Measurements from ENCODE around the gene SHC2. TPM values are rescaled to one million over a fixed set of nuclear protein-coding genes. Genes with fewer than 3 reads are reported as not detected.
A peak's percentile ranks its signal among the peaks of the same experiment; 100 is the strongest.

The SHC2 gene
- total and polyA plus RNA-seq, 8 donors, result 16.0 to 34.5 (median 20.2) TPM

- ATAC-seq, result peak; percentile 54
- Histone ChIP-seq H3K36me3 (no peaks in the 10 kb centered on the region), H3K4me3 (no peak overlapping the region), H3K4me1 (no peaks in the 10 kb centered on the region), H3K27ac (no peak overlapping the region), H3K27me3 (peaks cover 11 to 29% of the 10 kb centered on the region in 2 donors), H3K9me3 (no peaks in the 10 kb centered on the region)
- intact Hi-C loops (cut with DNase I), result no loop called here
- TF ChIP-seq CTCF (IDR thresholded peaks at IDR 0.05), result no peak
- DNase-seq, result no peak
These were observed 82.8 kb downstream of the SHC2 start for GRCh38 chr19:377801-378581.

- Histone ChIP-seq H3K9me3 (no peaks in the 10 kb centered on the region), H3K4me3 (no peak overlapping the region), H3K27me3 (peaks cover 6 to 41% of the 10 kb centered on the region in 2 donors), H3K27ac (no peak overlapping the region), H3K4me1 (no peaks in the 10 kb centered on the region), H3K36me3 (no peaks in the 10 kb centered on the region)
- intact Hi-C loops (cut with DNase I), result no loop called here
- ATAC-seq (no peak), DNase-seq (no peak)
- TF ChIP-seq CTCF (IDR thresholded peaks at IDR 0.05), result no peak
These were observed 84.7 kb downstream of the SHC2 start for GRCh38 chr19:376111-376470.

GRCh38 chr19:375395-376110, 85.3 kb downstream of the SHC2 start:
- TF ChIP-seq CTCF (IDR thresholded peaks at IDR 0.05), result no peak
- no peak overlapping the region for H3K4me3 ChIP-seq
- no peaks in the 10 kb centered on the region for H3K36me3 ChIP-seq
- no peaks in the 10 kb centered on the region for H3K4me1 ChIP-seq
- H3K27ac ChIP-seq, result no peak overlapping the region
- DNase-seq (no peak), ATAC-seq (no peak)
- intact Hi-C loops (cut with DNase I), result no loop called here
- H3K9me3 ChIP-seq, result no peaks in the 10 kb centered on the region
- H3K27me3 ChIP-seq, result peaks cover 6 to 41% of the 10 kb centered on the region in 2 donors

GRCh38 chr19:374886-375235, 86.0 kb downstream of the SHC2 start:
- H3K27ac ChIP-seq, result no peak overlapping the region
- ATAC-seq (no peak), DNase-seq (no peak)
- no peak for TF ChIP-seq CTCF (IDR thresholded peaks at IDR 0.05)
- intact Hi-C loops (cut with DNase I), result no loop called here
- no peaks in the 10 kb centered on the region for H3K4me1 ChIP-seq
- H3K27me3 ChIP-seq, result peaks cover 6 to 41% of the 10 kb centered on the region in 2 donors
- no peak overlapping the region for H3K4me3 ChIP-seq
- H3K36me3 ChIP-seq, result no peaks in the 10 kb centered on the region
- no peaks in the 10 kb centered on the region for H3K9me3 ChIP-seq

- no peak for TF ChIP-seq CTCF (IDR thresholded peaks at IDR 0.05)
- DNase-seq (no peak), ATAC-seq (no peak)
- Histone ChIP-seq H3K27me3 (peaks cover 6 to 43% of the 10 kb centered on the region in 2 donors), H3K4me1 (no peaks in the 10 kb centered on the region), H3K36me3 (no peaks in the 10 kb centered on the region), H3K9me3 (no peaks in the 10 kb centered on the region), H3K4me3 (no peak overlapping the region), H3K27ac (no peak overlapping the region)
- intact Hi-C loops (cut with DNase I), result no loop called here
These were observed 86.5 kb downstream of the SHC2 start for GRCh38 chr19:374183-374885.
